HCT116 (cell line): ENCODE data around the gene BBS9. TPM values are rescaled to one million over a fixed set of nuclear protein-coding genes. Genes with fewer than 3 reads are reported as not detected.

Experiments
- ATAC-seq: fragments of 200-7000 bp; cut with Tn5 transposase; 2 replicates; pipeline ENCODE4 v1.9.1; 2020; ENCODE audit warnings: mild to moderate bottlenecking, moderate library complexity
- BruUV-seq: library from RNA; stranded (reverse); fragments of 400-500 nt; replicated peaks from 2 replicates; lab custom pipeline; 2021; lab: Mats Ljungman, UMichigan
- CTCF ChIA-PET: fragments of 300-600 bp; sonication (Branson Sonifier 250); formaldehyde crosslinking; loops from one replicate; lab custom pipeline; 2021; ENCODE audit warnings: antibody characterized with exemption; lab: Charles Lee
- POLR2A ChIA-PET: fragments of 300-600, 350-600 bp; sonication (Branson Sonifier 250); formaldehyde crosslinking; loops from one replicate; lab custom pipeline; 2021; ENCODE audit warnings: antibody characterized with exemption; lab: Charles Lee
- RAD21 ChIA-PET, 2 experiments: fragments of 300-600 bp; sonication (Branson Sonifier 250); formaldehyde crosslinking; loops; one replicate each; lab custom pipeline; 2023; ENCODE audit warnings: low total read pairs in 2 of 2; ENCODE audit not compliant: uncharacterized antibody in 2 of 2, unreplicated experiment in 2 of 2, low non-redundant PET in 1 of 2; lab: Charles Lee
- DNase-seq: peaks from one replicate; pipeline ENCODE4 v3.0.0-alpha.2; 2010; ENCODE audit warnings: low read depth, low spot score
- H2AFZ ChIP-seq: fragments of 200-600 bp; shearing (Covaris generic), sonication (generic); 2 replicates; pipeline ENCODE4 v1.6.1; 2017; ENCODE audit warnings: low read depth, mixed run types, mixed read lengths, antibody characterized with exemption, low read length; ENCODE audit not compliant: poor library complexity, severe bottlenecking
- H3K27ac ChIP-seq: 2 replicates; pipeline ENCODE4 v1.5.1; 2012; ENCODE audit warnings: low read depth, low read length
- H3K27me3 ChIP-seq: fragments of 200-600 bp; sonication (generic); 2 replicates; pipeline ENCODE4 v1.6.1; 2016; ENCODE audit warnings: mixed run types, low read length, mixed read lengths; ENCODE audit not compliant: insufficient read depth
- H3K36me3 ChIP-seq, 2 experiments: fragments of 200-500 bp in 1 of 2; fragments of 200-600 bp in 1 of 2; sonication (Bioruptor generic) in 1 of 2; sonication (generic) in 1 of 2; 2 replicates each; pipeline versions ENCODE4 v1.5.1 to v1.6.1; 2014 to 2016; ENCODE audit warnings: low read length in 2 of 2, inconsistent platforms in 1 of 2, mixed read lengths in 1 of 2, mixed run types in 1 of 2; ENCODE audit not compliant: insufficient read depth in 2 of 2, control insufficient read depth in 1 of 2
- H3K4me1 ChIP-seq, 2 experiments: fragments of 200-600 bp in 1 of 2; sonication (generic) in 1 of 2; 2 replicates each; pipeline versions ENCODE4 v1.5.1 to v1.6.1; 2012 to 2017; ENCODE audit warnings: low read length in 2 of 2, inconsistent platforms in 1 of 2, mild to moderate bottlenecking in 1 of 2, mixed read lengths in 1 of 2, mixed run types in 1 of 2, moderate library complexity in 1 of 2; ENCODE audit not compliant: insufficient read depth in 2 of 2, control insufficient read depth in 1 of 2
- H3K4me2 ChIP-seq: fragments of 200-600 bp; sonication (generic); 2 replicates; pipeline ENCODE4 v1.6.1; 2017; ENCODE audit warnings: mixed run types, low read length, mixed read lengths
- H3K4me3 ChIP-seq, 2 experiments: fragments of 200-600 bp in 1 of 2; sonication (generic) in 1 of 2; replicated peaks in 1 of 2; 2 replicates each; pipeline ENCODE4 v1.5.1; 2011 to 2016; ENCODE audit warnings: low read length in 2 of 2, control low read depth in 1 of 2, low read depth in 1 of 2, mild to moderate bottlenecking in 1 of 2, mixed read lengths in 1 of 2, mixed run types in 1 of 2
- H3K79me2 ChIP-seq: fragments of 200-600 bp; sonication (generic); 2 replicates; pipeline ENCODE4 v1.6.1; 2017; ENCODE audit warnings: mild to moderate bottlenecking, mixed run types, low read length, moderate library complexity, mixed read lengths; ENCODE audit not compliant: insufficient read depth
- H3K9ac ChIP-seq: fragments of 200-600 bp; sonication (generic); 2 replicates; pipeline ENCODE4 v1.6.1; 2016; ENCODE audit warnings: low read length, mixed read lengths
- H3K9me2 ChIP-seq: fragments of 200-600 bp; sonication (generic), shearing (Covaris generic); 2 replicates; pipeline ENCODE4 v1.6.1; 2017; ENCODE audit warnings: mixed run types, mild to moderate bottlenecking, moderate library complexity; ENCODE audit not compliant: insufficient read depth
- H3K9me3 ChIP-seq, 2 experiments: fragments of 200-500 bp in 1 of 2; fragments of 200-600 bp in 1 of 2; sonication (Bioruptor generic) in 1 of 2; sonication (generic) in 1 of 2; 2 replicates each; pipeline ENCODE4 v1.6.1; 2014 to 2017; ENCODE audit warnings: low read length in 2 of 2, mixed read lengths in 2 of 2, inconsistent platforms in 1 of 2, low read depth in 1 of 2, mild to moderate bottlenecking in 1 of 2, mixed run types in 1 of 2, moderate library complexity in 1 of 2; ENCODE audit not compliant: control insufficient read depth in 1 of 2, insufficient read depth in 1 of 2
- H4K20me1 ChIP-seq: fragments of 200-600 bp; sonication (generic), shearing (Covaris generic); 2 replicates; pipeline ENCODE4 v1.6.1; 2017; ENCODE audit warnings: mixed run types, mild to moderate bottlenecking, moderate library complexity; ENCODE audit not compliant: insufficient read depth
- CBX3 ChIP-seq: IDR thresholded peaks from 2 replicates; pipeline ENCODE4 v1.6.1; 2012; ENCODE audit warnings: low read depth
- CEBPB ChIP-seq: IDR thresholded peaks from 2 replicates; pipeline ENCODE4 v1.6.1; 2012; ENCODE audit warnings: low read depth
- ELF1 ChIP-seq: IDR thresholded peaks from 2 replicates; pipeline ENCODE4 v1.6.1; 2012; ENCODE audit warnings: low read depth, borderline replicate concordance
- EZH2 ChIP-seq: fragments of 200-600 bp; sonication (generic); IDR thresholded peaks from 2 replicates; pipeline ENCODE4 v1.6.1; 2017; ENCODE audit warnings: antibody characterized with exemption, mixed run types
- EZH2phosphoT487 ChIP-seq: fragments of 200-600 bp; IDR thresholded peaks from 2 replicates; pipeline ENCODE4 v1.6.1; 2018; ENCODE audit warnings: antibody characterized with exemption, borderline replicate concordance
- JUND ChIP-seq: IDR thresholded peaks from 2 replicates; pipeline ENCODE4 v1.6.1; 2012
- POLR2AphosphoS5 ChIP-seq: IDR thresholded peaks from 2 replicates; pipeline ENCODE4 v1.6.1; 2011; ENCODE audit warnings: mild to moderate bottlenecking, low read depth, low read length, moderate library complexity
- SIN3A ChIP-seq: IDR thresholded peaks from 2 replicates; pipeline ENCODE4 v1.6.1; 2012; ENCODE audit warnings: low read depth
- SP1 ChIP-seq: IDR thresholded peaks from 2 replicates; pipeline ENCODE4 v1.6.1; 2012; ENCODE audit warnings: low read depth
- SRF ChIP-seq: IDR thresholded peaks from 2 replicates; pipeline ENCODE4 v1.6.1; 2012; ENCODE audit warnings: low read depth
- TCF7L2 ChIP-seq: IDR thresholded peaks from 2 replicates; pipeline ENCODE4 v1.7.0; 2011; ENCODE audit warnings: borderline replicate concordance, inconsistent platforms; ENCODE audit not compliant: insufficient read depth, insufficient read length; ENCODE audit errors: extremely low read depth
- YY1 ChIP-seq: IDR thresholded peaks from 2 replicates; pipeline ENCODE4 v1.6.1; 2011; ENCODE audit warnings: low read length, low read depth, moderate library complexity, mild to moderate bottlenecking; ENCODE audit not compliant: insufficient replicate concordance; ENCODE audit errors: extremely low read depth
- ZFX ChIP-seq: fragments of 450-650 bp; IDR thresholded peaks from 2 replicates; pipeline ENCODE4 v1.6.1; 2017
- ZNF274 ChIP-seq: fragments of 200-500 bp; sonication (Bioruptor generic); IDR thresholded peaks from 2 replicates; pipeline ENCODE4 v1.6.1; 2014; ENCODE audit warnings: mild to moderate bottlenecking, low read depth, low read length, inconsistent platforms
- intact Hi-C: fragments of 100-400 bp; cut with micrococcal nuclease; formaldehyde crosslinking; loops from 2 replicates; pipeline ENCODE4 v1.10.0; 2022
- total RNA-seq: library from RNA; stranded (reverse); gene quantifications from one replicate; pipeline ENCODE4 v1.2.1, GENCODE V29; 2021; ENCODE audit not compliant: unreplicated experiment
- TF ChIP-seq, protein P1 (sequence below), 3 experiments: fragments of 200-600 bp in 1 of 3; sonication (generic) in 1 of 3; IDR thresholded peaks in 2 of 3; conservative IDR thresholded peaks in 1 of 3; 2 replicates each; pipeline ENCODE4 v1.5.1; 2012 to 2017; ENCODE audit warnings: low read depth in 2 of 3, low read length in 2 of 3, antibody characterized with exemption in 1 of 3, borderline replicate concordance in 1 of 3, control low read depth in 1 of 3, mild to moderate bottlenecking in 1 of 3, mixed read lengths in 1 of 3, mixed run types in 1 of 3, moderate library complexity in 1 of 3; ENCODE audit not compliant: insufficient read depth in 1 of 3
- TF ChIP-seq, protein P2 (sequence below): IDR thresholded peaks from 2 replicates; pipeline ENCODE4 v1.6.1; 2012
- TF ChIP-seq, protein P3 (sequence below): IDR thresholded peaks from 2 replicates; pipeline ENCODE4 v1.6.1; 2012

Gene BBS9
- total RNA-seq, 1 experiment from 2014 or later: 7.1 TPM

DNA sequence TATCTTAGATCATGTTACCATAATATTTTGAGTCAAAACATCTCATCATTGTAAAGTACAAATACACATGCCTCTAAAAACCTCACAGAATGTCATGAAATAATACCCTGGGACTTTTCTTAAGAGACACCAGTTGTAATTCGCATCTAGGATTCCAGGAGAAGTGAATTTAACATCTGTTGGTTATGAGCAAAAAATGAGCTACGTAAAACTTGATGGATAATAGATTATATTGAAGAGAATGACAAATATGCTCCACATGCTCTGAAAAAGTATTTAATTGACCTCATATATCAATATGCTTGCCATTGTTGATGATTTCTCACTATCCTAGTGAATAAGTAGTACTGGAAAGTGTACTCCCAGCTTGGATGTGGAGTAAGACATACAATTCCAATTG, 227.0 kb downstream of the BBS9 start (continued):
- TF ChIP-seq, protein P1, sequence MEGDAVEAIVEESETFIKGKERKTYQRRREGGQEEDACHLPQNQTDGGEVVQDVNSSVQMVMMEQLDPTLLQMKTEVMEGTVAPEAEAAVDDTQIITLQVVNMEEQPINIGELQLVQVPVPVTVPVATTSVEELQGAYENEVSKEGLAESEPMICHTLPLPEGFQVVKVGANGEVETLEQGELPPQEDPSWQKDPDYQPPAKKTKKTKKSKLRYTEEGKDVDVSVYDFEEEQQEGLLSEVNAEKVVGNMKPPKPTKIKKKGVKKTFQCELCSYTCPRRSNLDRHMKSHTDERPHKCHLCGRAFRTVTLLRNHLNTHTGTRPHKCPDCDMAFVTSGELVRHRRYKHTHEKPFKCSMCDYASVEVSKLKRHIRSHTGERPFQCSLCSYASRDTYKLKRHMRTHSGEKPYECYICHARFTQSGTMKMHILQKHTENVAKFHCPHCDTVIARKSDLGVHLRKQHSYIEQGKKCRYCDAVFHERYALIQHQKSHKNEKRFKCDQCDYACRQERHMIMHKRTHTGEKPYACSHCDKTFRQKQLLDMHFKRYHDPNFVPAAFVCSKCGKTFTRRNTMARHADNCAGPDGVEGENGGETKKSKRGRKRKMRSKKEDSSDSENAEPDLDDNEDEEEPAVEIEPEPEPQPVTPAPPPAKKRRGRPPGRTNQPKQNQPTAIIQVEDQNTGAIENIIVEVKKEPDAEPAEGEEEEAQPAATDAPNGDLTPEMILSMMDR (IDR thresholded peaks at IDR 0.05 in 2 of 3, conservative IDR thresholded peaks at IDR 0.05 in 1 of 3; ENCODE audit: borderline replicate concordance in 1 of 3, insufficient read depth in 1 of 3, low read depth in 2 of 3, low read length in 2 of 3): no peak
- TF ChIP-seq CEBPB (no peak), JUND (no peak), CBX3 (no peak)

DNA sequence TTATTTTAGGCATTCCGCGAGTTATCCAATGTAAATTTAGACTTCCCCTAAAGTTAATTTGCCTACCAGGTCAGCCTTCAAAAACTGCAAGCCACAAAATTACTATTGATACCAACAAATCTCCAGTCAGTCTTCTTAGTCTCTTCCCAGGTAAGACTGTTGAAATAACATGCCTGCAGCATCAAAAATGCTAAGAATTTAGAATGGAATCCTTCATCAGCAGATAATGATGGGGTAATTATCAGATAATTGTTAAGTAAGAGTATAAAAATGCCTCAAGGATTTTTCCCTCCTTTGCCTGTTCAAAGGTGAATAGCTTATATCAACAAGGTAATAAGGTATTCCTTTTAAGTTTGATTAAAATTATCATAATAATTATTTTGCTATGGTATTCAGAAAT, 228.5 kb downstream of the BBS9 start:
- Histone ChIP-seq H3K9me3 (no peaks in the 10 kb centered on the region), H3K36me3 (no peaks in the 10 kb centered on the region), H3K9me2 (no peaks in the 10 kb centered on the region), H3K9ac (no peak overlapping the region), H3K79me2 (no peaks in the 10 kb centered on the region), H3K27ac (no peak overlapping the region), H3K4me1 (no peaks in the 10 kb centered on the region), H4K20me1 (no peaks in the 10 kb centered on the region), H3K4me2 (no peak overlapping the region), H2AFZ (no peak overlapping the region), H3K27me3 (no peaks in the 10 kb centered on the region), H3K4me3 (no peak overlapping the region)
- ChIA-PET POLR2A (no interaction called here), CTCF (no interaction called here), RAD21 (no interaction called here)
- intact Hi-C loops: no loop called here
- DNase-seq (no peak), ATAC-seq (no peak)
- TF ChIP-seq TCF7L2 (no peak), SP1 (no peak), YY1 (no peak), SIN3A (no peak), EZH2 (no peak), CBX3 (no peak), SRF (no peak), POLR2AphosphoS5 (no peak), ZFX (no peak), ZNF274 (no peak), EZH2phosphoT487 (no peak), JUND (no peak), ELF1 (no peak)
- TF ChIP-seq, protein P2, sequence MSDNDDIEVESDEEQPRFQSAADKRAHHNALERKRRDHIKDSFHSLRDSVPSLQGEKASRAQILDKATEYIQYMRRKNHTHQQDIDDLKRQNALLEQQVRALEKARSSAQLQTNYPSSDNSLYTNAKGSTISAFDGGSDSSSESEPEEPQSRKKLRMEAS: no peak
- TF ChIP-seq, protein P3, sequence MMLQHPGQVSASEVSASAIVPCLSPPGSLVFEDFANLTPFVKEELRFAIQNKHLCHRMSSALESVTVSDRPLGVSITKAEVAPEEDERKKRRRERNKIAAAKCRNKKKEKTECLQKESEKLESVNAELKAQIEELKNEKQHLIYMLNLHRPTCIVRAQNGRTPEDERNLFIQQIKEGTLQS: no peak
- no TSS peak for BruUV-seq
